Dermis microvascular lymphatic vessel endothelial cell (primary cell): ENCODE results near the gene CDK5RAP2. TPM values are rescaled to one million over a fixed set of nuclear protein-coding genes. Genes with fewer than 3 reads are reported as not detected.
"Not testable (repeated sequence)": the region's sequence is repeated elsewhere in the genome, so short reads cannot be mapped to it uniquely, and the experiment has no call there.

Experiments used
- DNase-seq, 2 donors: peaks; one replicate each; pipeline versions ENCODE4 v3.0.0 to v3.0.0-alpha.2; 2010; ENCODE audit warnings: low read depth in 2 of 2
- total RNA-seq: library from RNA; depleted of rRNA; stranded (reverse); fragments of >200 nt; gene quantifications from 2 replicates; pipeline ENCODE4 v1.2.1, GENCODE V29; 2014

Gene CDK5RAP2
- total RNA-seq, 1 donor from 2014 or later = 19.0 TPM

DNA sequence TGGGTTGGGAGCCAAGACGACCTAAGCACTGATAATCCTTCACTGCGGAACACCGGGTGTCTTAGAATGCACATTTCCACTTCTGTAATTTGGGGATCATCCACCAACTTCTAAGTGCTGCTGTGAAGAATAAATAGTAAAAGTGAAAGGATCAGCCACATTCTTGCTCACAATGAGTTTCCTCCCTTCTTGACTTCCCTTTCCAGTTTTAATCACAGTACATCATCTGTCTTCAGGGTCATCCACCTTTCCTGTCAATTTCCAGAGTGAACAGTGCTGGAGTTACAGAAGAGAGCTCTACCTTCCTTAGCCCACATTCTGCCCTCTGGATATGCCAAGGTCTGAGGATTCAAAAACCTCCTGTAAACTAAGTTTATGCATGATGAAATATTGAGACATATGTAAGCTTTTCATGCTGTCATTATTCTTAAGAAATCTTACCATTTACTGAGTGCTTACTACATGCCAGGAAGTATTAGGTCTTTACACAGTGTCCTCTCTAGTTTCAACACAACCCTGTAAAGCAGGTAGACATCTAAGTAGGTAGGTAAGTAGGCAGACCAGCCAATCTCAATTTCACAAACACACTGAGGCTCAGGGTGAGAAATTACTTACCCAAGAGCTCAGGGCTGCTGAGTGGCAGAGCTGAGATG is 105.2 kb downstream of the CDK5RAP2 start:
- DNase-seq = peak in 1 of 2 donors; percentile 21

DNA sequence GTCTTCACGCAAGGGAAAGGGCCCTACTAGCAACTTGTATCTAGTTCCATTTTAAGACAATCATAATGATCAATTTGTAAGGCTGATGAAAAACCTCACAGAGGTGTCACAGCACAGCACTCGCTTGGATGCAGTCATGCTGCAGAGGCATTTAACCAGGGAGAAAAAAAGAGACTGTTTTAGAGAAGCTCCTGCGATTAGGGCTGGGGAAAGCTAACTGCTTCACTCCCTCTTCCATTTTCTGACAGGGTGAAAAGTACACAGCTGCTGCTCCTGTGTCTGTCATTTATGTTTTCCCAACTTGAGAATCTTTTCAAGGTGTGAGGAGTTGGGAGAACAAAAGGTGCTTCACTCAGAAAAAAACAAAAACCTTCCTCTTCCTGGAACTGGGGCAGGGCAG is 106.4 kb downstream of the CDK5RAP2 start:
- DNase-seq = no peak

DNA sequence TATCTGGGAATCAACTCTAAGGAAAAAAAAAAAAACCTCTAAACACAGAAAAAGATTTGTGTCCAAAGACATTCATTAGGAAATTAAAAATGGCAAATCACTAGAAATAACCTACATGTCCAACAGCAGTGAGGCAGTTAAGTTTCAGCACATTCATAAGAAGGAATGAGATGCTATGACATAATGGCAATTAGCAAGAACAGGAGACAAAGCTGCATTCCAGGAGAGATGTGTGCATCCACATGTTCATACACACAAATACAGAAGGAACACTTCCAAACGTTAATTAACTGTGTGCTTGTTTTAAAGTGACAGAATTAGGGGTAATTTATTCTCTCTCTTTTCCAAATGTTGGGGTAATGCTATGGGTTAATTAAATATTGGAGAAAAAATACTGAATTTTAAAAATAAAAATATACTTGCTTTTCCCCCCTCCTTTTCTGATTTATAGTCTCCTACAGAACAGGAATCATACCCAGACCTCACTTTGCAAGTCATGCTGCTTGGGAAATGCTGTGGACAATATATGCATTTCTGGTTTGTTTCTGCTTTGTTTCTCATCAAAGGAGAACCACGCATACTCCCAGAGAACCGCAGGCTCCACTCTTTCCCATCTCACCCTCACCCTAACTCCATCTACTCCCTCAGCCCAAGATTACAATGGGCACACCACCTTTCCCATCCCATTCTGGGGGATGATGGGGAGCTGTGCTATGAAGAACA is 114.1 kb downstream of the CDK5RAP2 start:
- no peak for DNase-seq

DNA sequence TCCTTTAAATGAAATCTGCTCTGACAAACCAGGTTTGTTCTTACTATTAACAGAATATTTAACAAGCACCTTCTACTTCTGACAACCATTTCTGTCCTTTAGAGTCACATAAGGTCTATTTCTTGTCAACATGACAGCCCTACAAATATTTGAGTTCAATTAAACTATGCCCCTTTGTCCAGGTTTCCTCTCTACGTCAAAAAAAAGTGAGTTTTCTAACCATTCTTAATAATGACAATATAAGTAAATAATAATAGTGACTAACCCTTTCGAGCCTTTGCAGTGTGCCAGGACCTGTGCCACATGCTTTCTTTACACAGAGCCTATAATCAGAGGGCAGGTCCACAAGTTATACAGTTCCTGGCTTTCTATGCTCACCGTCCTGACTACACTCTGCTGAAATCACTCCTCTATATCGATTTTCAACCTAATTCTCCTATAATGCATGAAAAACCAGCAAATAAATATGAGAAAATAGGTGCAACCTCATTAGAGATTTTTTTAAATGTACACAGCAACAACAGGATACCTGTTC is 115.0 kb downstream of the CDK5RAP2 start:
- no peak for DNase-seq

DNA sequence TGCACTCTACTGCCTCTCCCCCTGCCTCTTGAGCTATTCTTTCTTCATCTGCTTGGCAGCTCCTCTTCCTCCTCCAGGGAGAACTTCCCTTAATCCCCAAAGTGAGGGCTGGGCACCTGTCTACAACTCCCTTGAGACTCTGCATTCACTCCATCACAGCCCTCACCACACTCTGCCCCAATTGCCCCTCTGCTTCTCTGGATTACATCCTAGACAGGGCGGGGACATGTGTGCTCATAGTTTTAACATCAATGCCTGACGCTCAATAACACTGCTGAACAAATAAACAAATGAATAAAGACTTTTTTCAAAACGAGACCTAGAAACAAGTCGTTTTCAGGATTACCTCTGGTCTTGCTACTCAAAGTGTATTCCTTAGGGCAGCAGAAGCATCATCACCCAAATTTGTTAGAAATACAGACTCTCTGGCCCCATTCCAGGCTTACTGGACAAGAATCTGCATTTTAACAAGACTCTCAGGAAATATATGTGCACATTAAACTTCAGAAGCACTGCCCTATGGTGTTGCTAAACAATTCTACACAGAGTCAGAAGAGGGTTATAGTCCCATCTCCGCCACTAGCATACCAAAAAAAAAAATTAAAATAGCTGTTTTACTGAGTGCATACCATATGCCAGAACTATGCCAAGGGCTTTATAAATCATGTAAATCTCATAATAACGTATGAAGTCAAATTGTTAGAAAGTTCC is 115.6 kb downstream of the CDK5RAP2 start:
- no peak for DNase-seq

DNA sequence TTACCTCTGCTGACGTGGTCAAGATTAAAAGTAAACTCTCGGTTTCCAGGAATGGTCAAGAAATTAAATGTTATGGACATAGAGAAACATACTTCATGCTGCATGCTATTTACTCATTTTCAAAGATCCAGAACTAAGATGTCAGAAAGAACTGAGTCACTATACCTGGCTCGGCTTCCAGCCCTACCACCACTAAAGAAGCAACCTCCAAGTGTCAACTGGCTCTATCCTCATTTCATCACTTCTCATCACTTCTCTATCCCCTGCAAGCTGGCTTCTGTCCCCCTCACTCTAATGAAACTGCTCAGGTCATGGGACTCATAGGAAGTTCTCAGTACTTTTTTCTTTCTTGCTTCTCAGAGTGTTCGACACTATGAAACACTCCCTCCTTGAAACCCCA is 116.2 kb downstream of the CDK5RAP2 start:
- no peak for DNase-seq

DNA sequence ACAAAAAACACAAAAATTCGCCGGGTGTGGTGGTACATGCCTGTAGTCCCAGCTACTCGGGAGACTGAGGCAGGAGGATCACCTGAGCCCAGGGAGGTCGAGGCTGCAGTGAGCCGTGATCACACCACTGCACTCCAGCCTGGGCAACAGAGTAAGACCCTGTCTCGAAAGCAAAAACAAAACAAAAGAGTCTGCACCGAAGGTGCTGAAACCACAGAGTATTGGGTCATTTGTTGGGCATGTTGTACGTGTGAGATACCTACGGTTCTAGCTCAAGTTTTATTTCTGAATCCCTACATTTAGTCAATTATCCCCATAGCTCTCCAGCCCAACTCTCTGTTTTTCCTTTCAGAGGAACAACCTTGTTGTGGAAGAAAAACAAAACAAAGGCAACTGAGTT is 118.3 kb downstream of the CDK5RAP2 start:
- not testable (repeated sequence) for DNase-seq

DNA sequence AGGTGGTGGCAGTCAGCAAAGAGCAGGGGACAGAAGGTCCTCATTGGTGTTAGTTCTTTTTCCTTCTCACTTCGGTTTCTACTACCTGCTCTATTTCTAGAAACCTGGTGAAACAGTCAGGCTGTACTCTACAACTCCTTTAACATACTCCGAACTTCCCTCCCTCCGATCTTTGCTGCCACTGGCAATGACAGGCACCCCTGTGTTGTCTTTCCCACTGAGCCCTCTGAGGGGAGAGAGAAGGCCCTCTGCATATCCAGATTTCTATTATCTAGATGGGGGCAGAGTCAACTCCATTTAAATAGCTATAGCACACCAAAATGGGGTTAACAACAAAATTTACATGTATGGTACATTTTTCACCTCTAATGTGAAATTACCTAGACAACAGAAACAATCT is 123.7 kb downstream of the CDK5RAP2 start:
- DNase-seq = no peak

DNA sequence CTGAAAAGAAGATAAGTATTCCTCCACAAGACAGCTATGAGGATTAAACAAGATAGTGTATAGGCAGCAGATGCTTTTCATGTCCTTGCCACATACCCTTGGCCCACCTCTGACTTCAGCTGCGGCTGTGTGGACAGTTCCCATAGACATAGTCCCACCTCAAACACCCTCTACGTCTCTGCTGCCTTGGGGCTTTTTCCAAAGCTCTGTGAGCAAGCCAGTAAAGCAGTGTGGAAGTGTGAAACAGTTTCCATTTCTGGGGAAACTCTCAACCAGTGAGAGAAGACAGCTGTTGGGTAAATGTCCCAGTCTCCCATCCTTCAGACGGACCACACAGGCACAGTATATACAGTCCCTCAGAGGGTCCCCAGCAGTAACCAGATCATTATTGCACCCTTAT is 125.5 kb downstream of the CDK5RAP2 start:
- DNase-seq = no peak

DNA sequence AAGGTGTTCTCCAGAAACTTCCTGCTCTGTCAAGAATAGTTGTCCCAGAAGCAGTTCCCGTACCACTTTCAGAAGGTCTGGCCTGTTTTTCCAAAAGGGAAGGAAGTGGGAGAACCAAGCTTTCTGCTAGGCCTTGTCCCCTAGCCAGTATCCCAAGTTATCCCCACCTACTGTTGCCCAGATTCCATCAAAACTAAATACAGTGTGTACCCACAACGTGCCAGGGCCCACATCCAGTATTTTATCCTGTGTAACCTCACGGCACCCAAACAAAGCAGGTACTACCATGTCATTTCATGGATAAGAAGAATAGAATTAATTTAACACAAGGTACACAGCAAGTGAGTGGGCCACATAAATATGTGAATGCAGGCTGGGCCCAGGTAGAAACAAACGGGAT is 126.2 kb downstream of the CDK5RAP2 start:
- no peak for DNase-seq

DNA sequence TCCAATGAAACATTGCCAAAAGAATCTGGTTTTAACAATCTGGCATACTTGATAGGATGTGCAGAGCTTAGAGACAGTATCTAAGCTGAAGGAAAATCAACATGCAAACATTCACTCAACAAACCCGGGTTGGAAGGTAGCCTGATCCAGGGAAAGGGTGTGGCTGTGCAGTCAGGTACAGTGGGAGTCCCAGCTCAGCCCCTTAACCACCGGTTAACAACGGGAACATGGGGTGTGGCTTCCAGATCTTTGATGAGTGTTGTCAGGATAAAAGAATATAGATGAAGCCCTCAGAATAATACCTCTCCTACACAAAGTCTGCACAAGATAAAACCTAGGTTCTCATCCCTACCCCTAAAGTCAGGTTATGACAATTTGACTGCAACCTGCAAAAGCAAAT is 127.3 kb downstream of the CDK5RAP2 start:
- no peak for DNase-seq

DNA sequence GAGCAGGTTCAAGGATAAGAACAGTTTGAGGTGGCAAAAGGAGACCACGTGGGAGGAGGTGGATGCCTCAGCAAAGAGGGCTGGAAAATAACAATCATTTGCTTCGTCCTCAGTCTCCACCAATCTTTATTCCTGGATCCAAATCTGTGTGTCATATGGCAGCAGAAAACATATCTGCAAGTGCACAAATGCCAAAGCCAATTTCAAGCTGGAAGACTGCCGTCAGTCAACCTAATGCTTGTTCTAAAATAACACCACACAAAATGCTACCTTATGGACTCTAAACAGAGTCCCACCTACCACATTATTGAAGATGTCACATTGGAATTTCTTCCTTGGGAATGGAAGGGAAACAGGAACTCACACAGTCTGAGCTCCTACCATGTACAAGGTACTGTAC is 129.1 kb downstream of the CDK5RAP2 start:
- DNase-seq = no peak

DNA sequence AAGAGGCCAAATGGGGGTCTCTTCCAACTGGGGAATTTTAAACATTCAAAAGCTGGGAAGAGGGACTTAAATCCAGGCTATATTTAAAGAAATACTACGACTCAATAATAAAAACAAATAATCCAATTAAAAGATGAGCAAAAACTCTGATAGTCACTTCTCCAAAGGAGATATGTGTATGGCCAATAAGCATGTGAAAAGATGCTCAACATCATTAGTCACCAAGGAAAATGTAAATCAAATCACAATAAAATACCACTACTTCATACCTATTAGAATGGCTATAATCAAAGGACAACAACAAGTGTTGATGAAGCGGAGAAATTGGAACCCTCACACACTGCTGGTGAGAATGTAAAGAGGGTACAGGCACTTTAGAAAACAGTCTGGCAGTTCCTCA is 130.4 kb downstream of the CDK5RAP2 start:
- no peak for DNase-seq

DNA sequence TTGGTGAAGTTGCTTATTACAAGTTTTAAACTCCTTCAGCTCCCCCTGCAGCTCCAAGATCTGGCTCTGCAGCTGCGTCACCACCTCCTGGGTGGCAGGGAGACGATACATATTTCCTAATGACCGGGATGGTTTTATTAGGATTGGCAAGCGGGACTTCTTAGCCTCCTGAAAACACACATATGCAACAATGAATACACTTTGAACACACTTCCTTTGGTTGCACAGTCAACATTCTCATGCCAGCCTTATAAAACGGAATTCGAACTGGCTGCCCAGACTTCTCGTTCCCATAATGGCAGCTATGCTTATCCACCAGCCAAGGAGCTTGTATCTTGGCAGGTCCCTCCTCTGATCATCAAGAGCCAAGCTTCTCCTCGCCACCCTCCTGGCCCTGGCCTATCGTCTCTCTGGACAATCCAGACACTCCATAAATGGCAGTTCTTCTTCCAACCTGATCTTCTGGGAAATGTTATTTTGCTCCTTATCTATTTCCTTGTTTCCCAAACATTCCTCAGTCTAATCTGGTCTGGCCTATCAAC is 131.9 kb downstream of the CDK5RAP2 start:
- DNase-seq = no peak

DNA sequence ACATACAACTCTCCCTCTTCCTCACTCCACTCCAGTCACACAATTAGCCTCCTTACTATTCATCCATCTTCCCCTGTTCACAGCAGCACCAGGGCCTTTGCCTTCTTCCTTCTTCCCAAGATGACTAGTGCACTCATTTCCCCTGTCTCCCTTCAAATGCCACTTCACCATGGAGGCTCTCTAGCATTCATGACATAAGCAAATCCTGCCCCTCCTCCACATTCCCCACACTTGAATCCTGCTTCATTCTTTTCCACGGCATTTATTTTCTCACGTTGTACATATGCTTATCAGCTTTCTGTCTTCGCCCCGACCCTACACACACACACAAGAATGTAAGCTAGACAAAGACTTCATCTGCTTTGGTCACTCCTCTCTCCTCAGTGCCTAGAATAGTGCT is 133.3 kb downstream of the CDK5RAP2 start:
- DNase-seq = no peak

DNA sequence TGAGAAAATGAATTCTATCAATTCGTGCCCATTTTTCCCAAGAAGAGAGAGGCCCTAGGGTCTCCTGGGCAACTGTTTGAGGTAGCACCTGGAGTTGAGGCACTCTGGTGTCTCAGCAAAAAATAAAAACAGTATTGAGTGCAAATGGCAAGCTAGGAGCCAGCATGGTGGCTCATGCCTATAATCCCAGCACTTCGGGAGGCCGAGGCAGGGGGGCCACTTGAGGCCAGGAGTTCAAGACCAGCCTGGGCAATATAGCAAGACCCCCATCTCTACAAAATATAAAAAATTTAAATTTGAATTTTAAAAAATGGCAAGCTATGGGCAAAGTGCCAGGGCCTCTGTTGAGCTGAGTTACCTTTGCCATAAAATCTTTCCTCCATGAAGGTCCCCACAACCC is 136.0 kb downstream of the CDK5RAP2 start:
- no peak for DNase-seq

DNA sequence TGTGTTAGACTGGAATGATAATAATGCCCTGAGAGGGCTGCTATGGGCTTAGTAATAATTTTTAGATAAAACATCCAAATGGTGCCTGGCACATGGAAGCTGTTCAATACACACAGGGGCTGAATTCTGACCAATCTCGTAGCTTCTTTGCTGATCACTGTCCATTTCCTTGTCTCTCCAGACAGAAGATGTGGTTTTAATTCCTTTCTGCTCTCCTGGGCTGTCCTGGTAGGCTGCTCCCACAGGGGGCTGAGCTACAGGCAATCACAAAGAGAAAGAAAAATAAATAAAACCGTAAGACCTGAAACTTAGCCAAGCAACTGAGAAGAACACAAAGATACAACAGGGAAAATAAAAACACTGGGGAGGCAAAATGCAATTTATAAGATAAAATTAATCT is 136.5 kb downstream of the CDK5RAP2 start:
- no peak for DNase-seq

DNA sequence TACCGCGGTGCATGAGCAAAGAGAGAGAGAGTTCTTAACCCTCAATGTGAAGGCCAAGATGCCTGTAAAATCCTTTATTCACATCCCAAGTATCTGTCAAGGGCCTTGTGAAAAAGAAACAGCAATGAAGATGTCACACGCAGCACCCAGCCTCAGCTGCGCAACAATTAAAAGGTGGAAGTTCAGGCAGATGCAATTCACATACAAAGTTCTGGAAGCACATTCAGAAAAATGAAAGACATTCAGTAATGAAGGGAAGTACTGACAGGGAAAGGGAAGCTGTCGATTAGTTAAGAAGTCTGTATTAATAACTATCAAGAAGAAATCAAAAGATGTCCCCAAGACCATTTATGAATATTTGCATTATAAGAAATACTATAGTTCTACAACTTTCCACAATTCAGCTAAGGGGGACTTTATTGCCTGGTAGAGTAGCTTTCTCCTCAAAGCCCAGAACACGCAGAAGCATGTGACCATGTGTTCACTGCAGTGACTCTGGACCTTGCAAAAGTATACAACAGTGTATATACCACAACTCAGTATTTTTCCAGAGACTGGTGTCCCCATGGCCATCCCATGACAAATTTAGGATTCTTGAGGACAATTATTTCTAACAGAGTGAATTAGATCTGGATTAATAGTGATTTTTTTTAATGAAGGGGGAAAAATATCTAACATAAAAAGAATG is 137.5 kb downstream of the CDK5RAP2 start:
- no peak for DNase-seq

DNA sequence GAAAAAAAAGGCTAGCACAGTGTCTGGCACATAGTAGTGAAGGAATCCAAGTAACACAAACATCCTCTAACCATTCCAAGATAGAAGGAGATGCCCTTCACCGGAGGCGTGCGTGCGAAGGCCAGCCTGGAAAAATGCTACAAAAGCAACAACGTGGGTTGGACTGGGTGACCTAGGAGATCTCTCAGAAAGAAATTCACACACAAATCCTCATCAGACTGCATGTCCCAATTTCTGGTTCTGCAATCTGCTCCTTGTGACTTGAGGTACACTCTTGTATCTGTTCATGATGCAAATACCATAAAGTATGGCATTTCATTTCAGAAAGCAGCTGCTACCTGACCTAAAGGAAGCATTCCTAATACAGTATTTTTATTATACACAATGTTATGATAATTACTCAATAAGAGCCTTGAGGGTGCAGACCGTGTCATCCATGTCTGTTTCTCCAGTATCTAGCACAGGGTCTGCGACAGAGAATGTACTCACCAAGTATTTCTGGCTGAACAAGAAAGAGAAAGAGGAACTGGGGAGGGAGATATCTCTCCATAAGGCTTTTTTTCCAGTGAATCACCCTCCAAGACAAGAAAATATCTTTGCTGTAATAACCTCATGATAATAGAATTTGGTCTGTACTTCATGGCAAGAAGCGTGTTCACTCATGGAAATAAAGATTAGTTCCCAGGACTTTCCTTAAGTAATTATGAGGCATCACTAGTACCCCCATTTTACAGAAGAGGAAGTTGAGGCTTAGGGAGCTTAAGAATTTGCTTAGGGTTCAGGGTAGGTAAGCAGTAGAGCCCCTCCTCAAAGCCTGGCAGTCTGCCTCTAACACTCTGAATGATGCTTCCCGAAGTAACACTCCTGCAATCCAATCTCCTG is 138.3 kb downstream of the CDK5RAP2 start:
- DNase-seq = no peak

DNA sequence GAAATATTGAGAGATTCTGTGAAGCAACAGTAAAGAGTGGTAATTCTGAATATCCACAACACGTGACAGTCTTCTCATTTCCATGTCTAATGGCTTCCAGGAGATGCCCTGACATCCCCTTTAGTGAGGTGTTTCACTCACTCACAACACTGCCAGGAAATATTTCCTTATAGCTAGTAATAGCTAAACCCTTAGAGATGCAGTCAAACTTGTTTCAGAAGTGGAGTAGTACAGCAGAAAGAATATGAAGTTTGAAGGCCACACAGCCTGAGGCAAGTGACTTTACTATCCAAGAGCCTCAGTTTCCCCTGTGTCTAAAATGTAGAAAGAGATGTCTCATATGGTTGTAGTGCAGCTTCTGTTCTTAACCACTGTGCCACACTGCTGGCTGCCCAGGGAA is 139.2 kb downstream of the CDK5RAP2 start:
- DNase-seq = no peak

DNA sequence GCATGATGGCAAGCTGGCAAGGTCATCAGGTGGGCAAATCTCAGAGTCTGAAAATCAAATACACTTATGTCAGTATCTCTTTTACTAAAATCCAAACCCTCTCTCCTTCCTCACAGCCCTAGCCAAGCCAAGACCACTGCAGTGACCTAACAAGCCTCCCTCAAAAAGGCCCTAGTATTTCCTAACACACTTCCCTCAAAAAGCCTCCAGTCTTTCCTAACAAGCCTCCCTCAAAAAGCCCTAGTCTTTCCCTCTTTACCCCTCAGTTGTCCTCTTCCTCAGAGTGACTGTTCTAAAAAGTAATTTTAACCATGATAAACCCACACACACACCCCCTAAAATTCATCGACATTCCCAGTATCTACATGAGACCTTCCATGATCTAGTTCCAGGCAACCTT is 140.0 kb downstream of the CDK5RAP2 start:
- no peak for DNase-seq
